ENCODE data around the gene RGS11. TPM values are rescaled to one million over a fixed set of nuclear protein-coding genes. Genes with fewer than 3 reads are reported as not detected.
"Not testable (repeated sequence)": the region's sequence is repeated elsewhere in the genome, so short reads cannot be mapped to it uniquely, and the experiment has no call there.

The RGS11 gene
- total RNA-seq, 1 donor: 0.86 TPM

DNA sequence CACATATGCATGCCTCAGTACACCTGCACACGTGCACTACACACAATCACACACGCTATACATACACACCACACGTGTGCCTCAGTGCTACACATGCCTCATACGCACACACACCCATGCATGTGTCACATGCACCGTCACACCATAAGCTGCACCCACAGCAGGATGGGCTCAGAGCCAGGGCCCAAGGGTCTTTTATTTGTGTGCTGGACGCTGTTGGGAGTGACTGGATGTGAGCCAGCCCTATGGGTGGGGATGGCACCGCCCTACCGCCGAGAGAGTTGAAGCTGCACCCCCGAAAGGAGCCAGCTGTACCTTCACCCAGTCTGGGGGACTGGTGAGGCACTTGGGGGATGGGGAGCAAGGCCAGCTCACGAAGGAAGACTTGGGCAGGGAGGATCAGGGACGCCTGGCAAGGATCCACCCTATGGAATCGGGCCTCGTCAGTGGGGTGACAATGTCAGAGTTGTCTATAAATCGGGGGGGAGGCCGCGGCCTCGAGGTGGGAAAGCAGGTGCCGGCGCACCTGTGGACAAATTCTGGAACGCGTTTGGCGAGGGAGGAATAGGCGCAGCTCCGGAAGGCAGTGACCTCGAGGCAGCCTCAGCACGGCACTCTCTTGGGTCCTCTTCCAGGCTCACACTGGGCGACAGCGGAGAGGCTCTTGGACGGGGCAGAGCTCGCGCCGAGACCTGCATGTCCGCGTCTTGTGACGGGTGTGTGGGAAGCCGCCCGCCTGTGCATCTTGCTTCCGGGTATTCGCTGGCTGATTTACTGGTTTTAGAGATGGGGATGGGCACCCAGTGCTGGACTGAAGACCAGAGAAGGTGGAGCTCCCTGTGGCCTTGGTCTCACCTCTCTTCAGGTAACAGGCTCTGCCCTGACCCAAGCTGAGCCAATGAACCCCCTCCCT is 7.3 kb downstream of the RGS11 start:
- no peak overlapping the region for H3K4me3 ChIP-seq (ENCODE audit: low read depth, low read length)
- no peak for DNase-seq (ENCODE audit: low read depth)
- TF ChIP-seq CTCF (IDR thresholded peaks at IDR 0.05; ENCODE audit: insufficient read depth, low read depth, low read length): no peak

DNA sequence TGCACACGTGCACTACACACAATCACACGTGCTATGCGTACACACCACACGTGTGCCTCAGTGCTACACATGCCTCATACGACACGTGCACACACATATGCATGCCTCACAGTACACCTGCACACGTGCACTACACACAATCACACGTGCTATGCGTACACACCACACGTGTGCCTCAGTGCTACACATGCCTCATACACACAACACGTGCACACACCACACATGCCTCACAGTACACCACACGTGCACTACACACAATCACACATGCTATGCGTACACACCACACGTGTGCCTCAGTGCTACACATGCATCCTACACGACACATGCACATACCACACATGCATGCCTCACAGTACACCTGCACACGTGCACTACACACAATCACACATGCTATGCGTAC is 8.2 kb downstream of the RGS11 start:
- DNase-seq (ENCODE audit: low read depth); H3K4me3 ChIP-seq (ENCODE audit: low read depth, low read length): not testable (repeated sequence)

- TF ChIP-seq CTCF (IDR thresholded peaks at IDR 0.05; ENCODE audit: insufficient read depth, low read depth, low read length): no peak
- H3K4me3 ChIP-seq (ENCODE audit: low read depth, low read length): no peak overlapping the region
- DNase-seq (ENCODE audit: low read depth): no peak
Observed at GRCh38 chr16:266258-267164, 9.2 kb downstream of the RGS11 start.

GRCh38 chr16:265711-266110 is 10.0 kb downstream of the RGS11 start:
- H3K4me3 ChIP-seq (ENCODE audit: low read depth, low read length): no peak overlapping the region
- no peak for DNase-seq (ENCODE audit: low read depth)
- TF ChIP-seq CTCF (IDR thresholded peaks at IDR 0.05; ENCODE audit: insufficient read depth, low read depth, low read length): no peak

- TF ChIP-seq CTCF (IDR thresholded peaks at IDR 0.05; ENCODE audit: insufficient read depth, low read depth, low read length): no peak
- DNase-seq (ENCODE audit: low read depth): no peak
- no peak overlapping the region for H3K4me3 ChIP-seq (ENCODE audit: low read depth, low read length)
Observed at GRCh38 chr16:265002-265529, 10.7 kb downstream of the RGS11 start.

DNA sequence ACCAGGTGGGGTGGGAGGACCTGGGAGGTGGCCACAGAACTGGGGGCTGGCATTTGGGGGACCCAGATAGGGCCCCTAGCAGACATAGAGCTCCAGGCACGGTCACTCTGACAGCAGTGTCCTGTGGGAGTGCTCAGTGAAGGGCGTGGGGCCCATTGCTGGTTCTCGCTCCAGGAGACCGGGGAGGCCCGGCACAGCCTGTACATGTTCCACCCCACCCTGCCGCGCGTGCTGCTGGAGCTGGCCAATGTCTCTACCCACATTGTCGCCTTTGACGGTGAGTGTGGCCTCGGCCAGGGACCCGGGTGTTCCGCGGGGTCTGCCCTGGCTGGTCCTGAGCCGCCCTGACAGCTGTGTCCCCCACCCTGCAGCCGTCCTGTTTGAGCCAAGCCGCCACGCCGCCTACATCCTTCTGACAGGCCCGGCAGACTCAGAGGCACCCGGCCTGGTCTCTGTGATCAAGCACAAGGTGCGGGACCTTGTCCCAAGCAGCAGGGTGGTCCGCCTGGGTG is 11.2 kb downstream of the RGS11 start:
- DNase-seq (ENCODE audit: low read depth): no peak
- H3K4me3 ChIP-seq (ENCODE audit: low read depth, low read length): no peak overlapping the region
- no peak for TF ChIP-seq CTCF (IDR thresholded peaks at IDR 0.05; ENCODE audit: insufficient read depth, low read depth, low read length)

- no peak overlapping the region for H3K4me3 ChIP-seq (ENCODE audit: low read depth, low read length)
- TF ChIP-seq CTCF (IDR thresholded peaks at IDR 0.05; ENCODE audit: insufficient read depth, low read depth, low read length): no peak
- no peak for DNase-seq (ENCODE audit: low read depth)
Observed at GRCh38 chr16:263944-264343, 11.8 kb downstream of the RGS11 start.

Measured in fibroblast of villous mesenchyme (primary cell).